GM12878 (cell line): ENCODE data around the gene BNIP1. TPM values are rescaled to one million over a fixed set of nuclear protein-coding genes. Genes with fewer than 3 reads are reported as not detected.

Experiments used
- BACH1 ChIP-seq: fragments of 450-650 bp; IDR thresholded peaks from 2 replicates; pipeline ENCODE4 v1.6.1; 2017; ENCODE audit warnings: mild to moderate bottlenecking, borderline replicate concordance
- DPF2 ChIP-seq: fragments of 450-650 bp; IDR thresholded peaks from 2 replicates; pipeline ENCODE4 v1.6.1; 2017; ENCODE audit warnings: mild to moderate bottlenecking
- EGR1 ChIP-seq, 2 experiments: IDR thresholded peaks; 1 replicate in 1 of 2; 2 replicates in 1 of 2; pipeline ENCODE4 v1.6.1; 2011 to 2012; ENCODE audit warnings: low read depth in 2 of 2, low read length in 2 of 2, borderline replicate concordance in 1 of 2, mild to moderate bottlenecking in 1 of 2, moderate library complexity in 1 of 2
- ESRRA ChIP-seq: IDR thresholded peaks from 2 replicates; pipeline ENCODE4 v1.6.1; 2012; ENCODE audit warnings: mild to moderate bottlenecking, low read length, improper control_type of control experiment
- KLF5 ChIP-seq: fragments of 450-650 bp; IDR thresholded peaks from 2 replicates; pipeline ENCODE4 v1.6.1; 2014; ENCODE audit warnings: mild to moderate bottlenecking; ENCODE audit not compliant: partially characterized antibody
- MLLT1 ChIP-seq: fragments of 450-650 bp; IDR thresholded peaks from 2 replicates; pipeline ENCODE4 v1.6.1; 2016; ENCODE audit warnings: mild to moderate bottlenecking
- NBN ChIP-seq: fragments of 450-650 bp; IDR thresholded peaks from 2 replicates; pipeline ENCODE4 v1.6.1; 2016
- PKNOX1 ChIP-seq: fragments of 450-650 bp; IDR thresholded peaks from 2 replicates; pipeline ENCODE4 v1.6.1; 2016; ENCODE audit warnings: mild to moderate bottlenecking
- RAD21 ChIP-seq: IDR thresholded peaks from 2 replicates; pipeline ENCODE4 v1.6.1; 2011; ENCODE audit warnings: mild to moderate bottlenecking, low read depth, low read length, moderate library complexity; ENCODE audit not compliant: insufficient read depth
- RB1 ChIP-seq: fragments of 450-650 bp; formaldehyde crosslinking; IDR thresholded peaks from 2 replicates; pipeline ENCODE4 v1.6.1; 2017; ENCODE audit warnings: mild to moderate bottlenecking, borderline replicate concordance
- RCOR1 ChIP-seq: conservative IDR thresholded peaks from 2 replicates; pipeline ENCODE4 v1.6.1; 2012; ENCODE audit warnings: low read depth, low read length, improper control_type of control experiment
- SIX5 ChIP-seq: IDR thresholded peaks from 2 replicates; pipeline ENCODE4 v1.6.1; 2011; ENCODE audit warnings: mild to moderate bottlenecking, low read depth, low read length, moderate library complexity; ENCODE audit not compliant: severe bottlenecking
- SMAD1 ChIP-seq: fragments of 450-650 bp; IDR thresholded peaks from 2 replicates; pipeline ENCODE4 v1.6.1; 2018; ENCODE audit warnings: mild to moderate bottlenecking, low read depth; ENCODE audit not compliant: partially characterized antibody
- SREBF2 ChIP-seq: IDR thresholded peaks from 2 replicates; pipeline ENCODE4 v1.6.1; 2012; ENCODE audit warnings: mild to moderate bottlenecking, low read length
- ZNF274 ChIP-seq: IDR thresholded peaks from one replicate; pipeline ENCODE4 v1.8.0; 2011; ENCODE audit not compliant: insufficient read length, insufficient read depth
- ZNF592 ChIP-seq: fragments of 450-650 bp; IDR thresholded peaks from 2 replicates; pipeline ENCODE4 v1.6.1; 2017; ENCODE audit warnings: mild to moderate bottlenecking, moderate library complexity
- ZNF687 ChIP-seq: fragments of 450-650 bp; IDR thresholded peaks from 2 replicates; pipeline ENCODE4 v1.6.1; 2017; ENCODE audit warnings: mild to moderate bottlenecking, moderate library complexity
- polyA plus RNA-seq, 11 experiments: library from polyadenylated mRNA; depleted of rRNA in 4 of 11; unstranded in 6 of 11; stranded (reverse) in 5 of 11; fragments of >200 nt; fragmentation: Nextera tagmentation in 4 of 11; fragmentation: Illumina TruSeq in 1 of 11; extraction: Ambion mirVana in 4 of 11; extraction: Trizol in 1 of 11; gene quantifications; 1 replicate in 1 of 11; 2 replicates in 10 of 11; pipeline versions ENCODE4 v1.2.1 to v1.2.3, GENCODE V29; 2011 to 2016; ENCODE audit warnings: inconsistent platforms in 2 of 11, missing spikeins in 2 of 11, low read depth in 1 of 11
- total RNA-seq, 4 experiments: library from RNA; depleted of rRNA in 3 of 4; stranded (reverse); fragments of >200 nt in 3 of 4; fragmentation: Illumina TruSeq in 1 of 4; extraction: Trizol in 1 of 4; gene quantifications; 2 replicates each; pipeline versions ENCODE4 v1.2.1 to v1.2.3, GENCODE V29; 2013 to 2021
- TF ChIP-seq, protein P1 (sequence below): IDR thresholded peaks from 2 replicates; pipeline ENCODE4 v1.6.1; 2012; ENCODE audit warnings: low read depth, low read length, improper control_type of control experiment

BNIP1 gene
- total and polyA plus RNA-seq, 10 of the 15 experiments (the other 5 are each of a cell fraction or from before 2014, with no cell fraction given) = 20.5 to 62.5 (median 27.4) TPM

DNA sequence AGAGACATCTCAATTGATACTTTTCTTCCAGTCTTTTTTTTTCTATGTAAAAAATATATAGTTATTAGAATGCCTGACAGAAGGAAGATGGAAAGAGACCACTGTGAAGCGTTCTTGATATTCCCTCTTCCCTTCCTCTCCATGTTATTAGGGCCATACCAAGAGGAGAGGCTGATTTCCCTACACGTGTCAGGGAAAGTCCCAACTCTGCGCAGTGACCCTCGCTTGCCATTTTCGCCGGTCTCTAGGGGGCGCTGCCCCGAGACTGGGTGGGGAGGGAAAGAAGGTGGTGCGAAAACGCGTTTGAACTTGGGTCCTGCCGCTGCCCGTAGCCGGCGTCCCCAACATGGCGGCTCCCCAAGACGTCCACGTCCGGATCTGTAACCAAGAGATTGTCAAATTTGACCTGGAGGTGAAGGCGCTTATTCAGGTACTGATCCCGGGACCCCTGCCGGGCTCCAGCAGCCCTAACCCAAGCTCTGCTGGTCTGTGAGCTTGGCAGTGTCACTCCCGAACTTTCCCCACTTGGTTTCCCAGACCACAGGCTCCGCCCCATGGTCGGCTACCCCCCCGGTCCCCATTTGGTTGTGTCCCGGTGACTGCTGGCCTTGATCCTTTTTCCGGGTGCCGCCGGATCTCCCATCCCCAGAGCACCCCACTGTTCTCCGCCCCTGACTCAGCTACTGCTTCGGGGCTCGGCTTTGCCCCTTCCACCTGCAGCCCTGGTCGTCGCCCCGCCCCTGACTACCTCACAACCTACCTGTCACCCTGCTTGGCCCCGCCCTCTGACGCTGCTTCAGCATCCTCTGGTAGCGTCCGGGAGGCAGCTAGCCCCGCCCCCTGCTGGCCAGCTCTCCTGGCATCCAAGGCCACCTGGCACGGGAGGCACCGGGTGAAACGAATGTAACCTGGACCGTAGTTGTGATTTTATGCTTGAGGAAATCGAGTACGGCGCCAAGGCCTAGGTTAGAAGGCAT is at the start of gene BNIP1 (continued):
- peak; percentile 82; the same call in 1 of the 2 replicates for TF ChIP-seq MLLT1
- TF ChIP-seq DPF2 = peak; percentile 71; the same call in 1 of the 2 replicates
- peak; percentile 96 for TF ChIP-seq NBN
- TF ChIP-seq ZNF592 = 0 out of 2 replicates have a peak, but pooled peaks have one; percentile 59
- TF ChIP-seq RCOR1 = 0 out of 2 replicates have a peak, but pooled peaks have one; percentile 61
- TF ChIP-seq, protein P1, sequence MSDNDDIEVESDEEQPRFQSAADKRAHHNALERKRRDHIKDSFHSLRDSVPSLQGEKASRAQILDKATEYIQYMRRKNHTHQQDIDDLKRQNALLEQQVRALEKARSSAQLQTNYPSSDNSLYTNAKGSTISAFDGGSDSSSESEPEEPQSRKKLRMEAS = peak; percentile 76
- TF ChIP-seq KLF5 = peak; percentile 74
- peak; percentile 73 for TF ChIP-seq ZNF687
- peak; percentile 85; the same call in 1 of the 2 replicates for TF ChIP-seq RB1
- TF ChIP-seq RAD21 = peak; percentile 60
- no peak for TF ChIP-seq ESRRA
- no peak for TF ChIP-seq ZNF274
- TF ChIP-seq SREBF2 = no peak
- TF ChIP-seq BACH1 = peak; percentile 52
- TF ChIP-seq EGR1 (IDR thresholded peaks at IDR 0.05; ENCODE audit: borderline replicate concordance in 1 of 2, low read depth in 2 of 2, low read length in 2 of 2) = no peak
- TF ChIP-seq SMAD1 = peak; percentile 18
- TF ChIP-seq SIX5 = peak; percentile 59
- TF ChIP-seq PKNOX1 = peak; percentile 66
